H1 (cell line): ENCODE measurements around the gene LY86. TPM values are rescaled to one million over a fixed set of nuclear protein-coding genes. Genes with fewer than 3 reads are reported as not detected.

Experiments used
- CTCF ChIA-PET: fragments of 300-600 bp; sonication (Branson Sonifier 250); formaldehyde crosslinking; loops from one replicate; lab custom pipeline; 2021; ENCODE audit not compliant: partially characterized antibody; lab: Charles Lee
- POLR2A ChIA-PET: fragments of 300-600 bp; sonication (Branson Sonifier 250); formaldehyde crosslinking; loops from one replicate; lab custom pipeline; 2021; ENCODE audit warnings: inconsistent platforms; ENCODE audit not compliant: partially characterized antibody; lab: Charles Lee
- DNase-seq, 2 experiments: peaks; one replicate each; pipeline versions ENCODE4 v3.0.0 to v3.0.0-alpha.2; 2010 to 2022; ENCODE audit warnings: low spot score in 2 of 2, low read depth in 1 of 2, mixed read lengths in 1 of 2
- FAIRE-seq: peaks from 2 replicates; lab custom pipeline; 2011; peaks lifted over from hg19 to GRCh38; lab: Jason Lieb, UNC
- H2AFZ ChIP-seq: 2 replicates; pipeline ENCODE4 v1.8.1; 2012; ENCODE audit warnings: low read length, inconsistent platforms
- H2AK5ac ChIP-seq: 2 replicates; pipeline ENCODE4 v1.6.1; 2013; ENCODE audit warnings: low read depth, low read length
- H2BK120ac ChIP-seq: replicated peaks from 2 replicates; pipeline ENCODE3; 2013; ENCODE audit warnings: low read depth, low read length, inconsistent platforms
- H2BK12ac ChIP-seq: 2 replicates; pipeline ENCODE4 v1.6.1; 2013; ENCODE audit warnings: low read depth, low read length
- H2BK15ac ChIP-seq: 2 replicates; pipeline ENCODE4 v1.6.1; 2013; ENCODE audit warnings: low read length
- H2BK20ac ChIP-seq: 2 replicates; pipeline ENCODE4 v1.6.1; 2013; ENCODE audit warnings: low read length
- H2BK5ac ChIP-seq: 2 replicates; pipeline ENCODE4 v1.6.1; 2013; ENCODE audit warnings: low read depth, low read length
- H3K14ac ChIP-seq: 2 replicates; pipeline ENCODE4 v1.6.1; 2013; ENCODE audit warnings: inconsistent platforms; ENCODE audit not compliant: insufficient read length
- H3K18ac ChIP-seq: 2 replicates; pipeline ENCODE4 v1.6.1; 2013; ENCODE audit warnings: low read length; ENCODE audit errors: extremely low read depth
- H3K23ac ChIP-seq: 2 replicates; pipeline ENCODE4 v1.6.1; 2013; ENCODE audit warnings: inconsistent platforms; ENCODE audit not compliant: insufficient read length
- H3K23me2 ChIP-seq: 2 replicates; pipeline ENCODE4 v1.6.1; 2013; ENCODE audit warnings: low read depth, low read length
- H3K27ac ChIP-seq: 2 replicates; pipeline ENCODE4 v1.6.1; 2011; ENCODE audit warnings: low read depth, low read length, inconsistent platforms
- H3K27me3 ChIP-seq, 4 experiments: replicated peaks in 1 of 4; 1 replicate in 1 of 4; 2 replicates in 3 of 4; pipeline versions ENCODE4 v1.6.1 to v1.8.1; 2011 to 2013; ENCODE audit warnings: low read length in 3 of 4, mild to moderate bottlenecking in 3 of 4, inconsistent platforms in 2 of 4, mixed read lengths in 2 of 4, moderate library complexity in 1 of 4; ENCODE audit not compliant: control insufficient read depth in 3 of 4, insufficient read depth in 3 of 4; ENCODE audit errors: extremely low read depth in 1 of 4
- H3K36me3 ChIP-seq, 4 experiments: 2 replicates each; pipeline versions ENCODE4 v1.6.1 to v1.8.1; 2011 to 2013; ENCODE audit warnings: mild to moderate bottlenecking in 4 of 4, low read length in 3 of 4, moderate library complexity in 2 of 4, control low read depth in 1 of 4, inconsistent platforms in 1 of 4; ENCODE audit not compliant: insufficient read depth in 4 of 4, control insufficient read depth in 2 of 4
- H3K4ac ChIP-seq: replicated peaks from 2 replicates; pipeline ENCODE3; 2013; ENCODE audit warnings: low read length, low read depth, mixed read lengths, inconsistent platforms; ENCODE audit not compliant: insufficient read length
- H3K4me1 ChIP-seq, 4 experiments: replicated peaks in 1 of 4; 1 replicate in 1 of 4; 2 replicates in 3 of 4; pipeline versions ENCODE4 v1.6.1 to v1.8.1; 2011 to 2013; ENCODE audit warnings: low read length in 3 of 4, inconsistent platforms in 2 of 4, mixed read lengths in 1 of 4; ENCODE audit not compliant: insufficient read depth in 4 of 4, control insufficient read depth in 3 of 4
- H3K4me2 ChIP-seq, 2 experiments: 2 replicates each; pipeline versions ENCODE4 v1.6.1 to v1.8.1; 2011 to 2013; ENCODE audit warnings: low read depth in 2 of 2, low read length in 2 of 2, control low read depth in 1 of 2, inconsistent platforms in 1 of 2, mild to moderate bottlenecking in 1 of 2; ENCODE audit not compliant: insufficient read depth in 1 of 2
- H3K4me3 ChIP-seq, 4 experiments: fragments of 200-600, 300-600 bp in 1 of 4; sonication (generic), shearing (Covaris generic), sonication (Bioruptor Twin) in 1 of 4; 2 replicates each; pipeline versions ENCODE4 v1.5.1 to v1.8.1; 2011 to 2016; ENCODE audit warnings: low read length in 4 of 4, low read depth in 3 of 4, control low read depth in 2 of 4, inconsistent platforms in 2 of 4, mild to moderate bottlenecking in 2 of 4, mixed read lengths in 1 of 4, moderate library complexity in 1 of 4; ENCODE audit not compliant: insufficient read depth in 2 of 4; ENCODE audit errors: extremely low read depth in 1 of 4
- H3K56ac ChIP-seq: replicated peaks from 2 replicates; pipeline ENCODE3; 2013; ENCODE audit warnings: low read depth, mild to moderate bottlenecking, mixed read lengths, low read length, inconsistent platforms; ENCODE audit not compliant: insufficient read length
- H3K79me1 ChIP-seq: 2 replicates; pipeline ENCODE4 v1.6.1; 2013; ENCODE audit warnings: low read depth, low read length, control low read depth
- H3K79me2 ChIP-seq, 2 experiments: 2 replicates each; pipeline versions ENCODE4 v1.6.1 to v1.8.1; 2012 to 2013; ENCODE audit warnings: low read length in 2 of 2, mild to moderate bottlenecking in 2 of 2, inconsistent platforms in 1 of 2; ENCODE audit not compliant: insufficient read depth in 2 of 2, control insufficient read depth in 1 of 2
- H3K9ac ChIP-seq, 4 experiments: replicated peaks in 1 of 4; 1 replicate in 1 of 4; 2 replicates in 3 of 4; pipeline versions ENCODE4 v1.6.1 to v1.8.1; 2011 to 2013; ENCODE audit warnings: low read depth in 3 of 4, low read length in 3 of 4, control low read depth in 2 of 4, mild to moderate bottlenecking in 2 of 4, moderate library complexity in 2 of 4, inconsistent platforms in 1 of 4; ENCODE audit errors: extremely low read depth in 1 of 4
- H3K9me3 ChIP-seq, 2 experiments: 2 replicates each; pipeline versions ENCODE4 v1.6.1 to v1.8.1; 2012 to 2013; ENCODE audit warnings: mild to moderate bottlenecking in 2 of 2, moderate library complexity in 2 of 2, control low read depth in 1 of 2, inconsistent platforms in 1 of 2, low read depth in 1 of 2, low read length in 1 of 2, mixed read lengths in 1 of 2; ENCODE audit not compliant: insufficient read depth in 2 of 2
- H4K20me1 ChIP-seq, 2 experiments: replicated peaks in 1 of 2; 2 replicates each; pipeline versions ENCODE3 to v1.8.1; 2011 to 2013; ENCODE audit warnings: inconsistent platforms in 2 of 2, low read length in 2 of 2, mild to moderate bottlenecking in 1 of 2; ENCODE audit not compliant: insufficient read depth in 2 of 2, control insufficient read depth in 1 of 2
- H4K5ac ChIP-seq: 2 replicates; pipeline ENCODE4 v1.6.1; 2013; ENCODE audit warnings: low read length, low read depth, mixed read lengths, inconsistent platforms; ENCODE audit not compliant: insufficient read length
- H4K8ac ChIP-seq: 2 replicates; pipeline ENCODE4 v1.8.0; 2013; ENCODE audit warnings: mild to moderate bottlenecking, moderate library complexity, low read length, inconsistent platforms; ENCODE audit not compliant: insufficient read depth; ENCODE audit errors: extremely low read depth
- H4K91ac ChIP-seq: replicated peaks from 2 replicates; pipeline ENCODE3; 2013; ENCODE audit warnings: low read length, mixed read lengths, inconsistent platforms; ENCODE audit not compliant: insufficient read length
- ATF2 ChIP-seq: IDR thresholded peaks from 2 replicates; pipeline ENCODE4 v1.6.1; 2012; ENCODE audit warnings: low read length, inconsistent platforms
- CEBPB ChIP-seq: IDR thresholded peaks from 2 replicates; pipeline ENCODE4 v1.6.1; 2012; ENCODE audit warnings: low read depth, low read length
- GTF2F1 ChIP-seq: IDR thresholded peaks from 2 replicates; pipeline ENCODE4 v1.6.1; 2012; ENCODE audit warnings: low read depth, low read length, improper control_type of control experiment, borderline replicate concordance
- MAFK ChIP-seq: IDR thresholded peaks from 2 replicates; pipeline ENCODE4 v1.6.1; 2012; ENCODE audit warnings: low read depth, mild to moderate bottlenecking, improper control_type of control experiment, low read length
- PHF8 ChIP-seq: fragments of 200-600 bp; sonication (generic); conservative IDR thresholded peaks from 2 replicates; pipeline ENCODE4 v1.7.1; 2012; ENCODE audit warnings: low read depth, mild to moderate bottlenecking, inconsistent platforms, low read length, moderate library complexity
- POLR2AphosphoS5 ChIP-seq: IDR thresholded peaks from 2 replicates; pipeline ENCODE4 v1.6.1; 2011; ENCODE audit warnings: low read depth, low read length
- RAD21 ChIP-seq, 2 experiments: IDR thresholded peaks in 1 of 2; conservative IDR thresholded peaks in 1 of 2; 2 replicates each; pipeline ENCODE4 v1.6.1; 2011; ENCODE audit warnings: low read depth in 2 of 2, low read length in 2 of 2, improper control_type of control experiment in 1 of 2, inconsistent platforms in 1 of 2, mild to moderate bottlenecking in 1 of 2, moderate library complexity in 1 of 2
- SRF ChIP-seq: IDR thresholded peaks from 2 replicates; pipeline ENCODE4 v1.6.1; 2011; ENCODE audit warnings: mild to moderate bottlenecking, low read depth, low read length, moderate library complexity
- TAF7 ChIP-seq: optimal IDR thresholded peaks from 2 replicates; pipeline ENCODE3; 2011; ENCODE audit warnings: low read depth, mild to moderate bottlenecking, inconsistent platforms, low read length, moderate library complexity, borderline replicate concordance
- TBP ChIP-seq: IDR thresholded peaks from 2 replicates; pipeline ENCODE4 v1.6.1; 2011; ENCODE audit warnings: low read depth, low read length, improper control_type of control experiment
- ZNF274 ChIP-seq: IDR thresholded peaks from 2 replicates; pipeline ENCODE4 v1.7.0; 2012; ENCODE audit warnings: low read length, borderline replicate concordance; ENCODE audit errors: extremely low read depth
- WGBS, 2 experiments: shearing (Covaris generic) in 1 of 2; methylation state at CpG; one replicate each; pipeline versions ENCODE4 v1.1.6 to v1.1.7; 2013 to 2015; ENCODE audit warnings: low lambda C conversion rate in 2 of 2, mixed read lengths in 2 of 2, inconsistent platforms in 1 of 2, low coverage in 1 of 2, missing lambda C conversion rate in 1 of 2; ENCODE audit not compliant: insufficient replicate concordance in 2 of 2, insufficient coverage in 1 of 2, insufficient read length in 1 of 2; ENCODE audit errors: extremely low coverage in 1 of 2, missing lambda C conversion rate in 1 of 2; 5-methylcytosine and 5-hydroxymethylcytosine counted together
- polyA plus RNA-seq, 7 experiments: library from polyadenylated mRNA; depleted of rRNA in 3 of 7; stranded (reverse) in 5 of 7; unstranded in 2 of 7; fragments of >200 nt in 5 of 7; fragments of 200-250 nt in 2 of 7; gene quantifications; 1 replicate in 5 of 7; 2 replicates in 1 of 7; 4 replicates in 1 of 7; pipeline versions ENCODE4 v1.2.1 to v1.2.3, GENCODE V29; 2011 to 2013; ENCODE audit warnings: missing spikeins in 2 of 7, mixed read lengths in 2 of 7
- total RNA-seq: library from RNA; stranded (reverse); fragmentation: NEBNext Ultra II Directional; extraction: Animal tissue kit (Norgen Biotek cat#: 25700); gene quantifications from 2 replicates; pipeline ENCODE4 v1.2.1, GENCODE V29; 2021

Gene LY86
- total and polyA plus RNA-seq, 2 of the 8 experiments (the other 6 are each of a cell fraction or from before 2014, with no cell fraction given), result not detected

GRCh38 chr6:6559994-6560570, 28.4 kb upstream of the LY86 start:
- Histone ChIP-seq H4K20me1 (no peaks in the 10 kb centered on the region), H3K56ac (no peak overlapping the region), H3K4me1 (no peaks in the 10 kb centered on the region), H3K27me3 (no peaks in the 10 kb centered on the region), H3K23ac (no peak overlapping the region), H3K36me3 (no peaks in the 10 kb centered on the region), H2AK5ac (no peak overlapping the region), H3K18ac (no peak overlapping the region), H3K79me1 (no peaks in the 10 kb centered on the region), H2BK120ac (no peak overlapping the region), H3K27ac (no peak overlapping the region), H3K14ac (no peak overlapping the region), H3K79me2 (no peaks in the 10 kb centered on the region), H2BK12ac (no peak overlapping the region), H2BK20ac (no peak overlapping the region), H2AFZ (no peak overlapping the region), H4K8ac (no peak overlapping the region), H3K23me2 (0 out of 2 replicates have a peak, but pooled peaks cover 1% of the 10 kb centered on the region), H4K5ac (no peak overlapping the region), H3K9me3 (peaks cover 4 to 7% of the 10 kb centered on the region in 2 experiments; a peak in 2 of 4 replicates), H3K4me2 (no peak overlapping the region), H4K91ac (no peak overlapping the region), H2BK15ac (no peak overlapping the region), H2BK5ac (no peak overlapping the region), H3K4me3 (no peak overlapping the region), H3K4ac (no peak overlapping the region), H3K9ac (no peak overlapping the region)
- no peak for DNase-seq
- FAIRE-seq, result no peak
- CTCF ChIA-PET, result interaction anchor here (0.9 to 2.2 kb wide), 4 partner anchors 13 to 267 kb away, joined by 3 to 7 read pairs (median 4); no protein-coding TSS in a partner anchor
- WGBS, 2 experiments, result 91% methylated on average over 6 of the region's 6 CpGs; no CpG with 5 or more reads in 1 of the 2 experiments
- POLR2A ChIA-PET, result no interaction called here
- TF ChIP-seq GTF2F1 (no peak), POLR2AphosphoS5 (no peak), SRF (no peak), ATF2 (no peak), TAF7 (no peak), TBP (no peak), RAD21 (IDR thresholded peaks at IDR 0.05 in 1 of 2, conservative IDR thresholded peaks at IDR 0.05 in 1 of 2; ENCODE audit: low read depth in 2 of 2, low read length in 2 of 2) (no peak), PHF8 (no peak), CEBPB (no peak), ZNF274 (no peak), MAFK (no peak)
